Measurements from ENCODE around the gene OXCT2.
"Not testable (repeated sequence)": the region's sequence is repeated elsewhere in the genome, so short reads cannot be mapped to it uniquely, and the experiment has no call there.

The OXCT2 gene

GRCh38 chr1:39787468-39787867, 16.3 kb upstream of the OXCT2 start:
- no peak for DNase-seq (ENCODE audit: low read depth)

GRCh38 chr1:39787108-39787375, 15.9 kb upstream of the OXCT2 start:
- not testable (repeated sequence) for DNase-seq (ENCODE audit: low read depth)

- not testable (repeated sequence) for DNase-seq (ENCODE audit: low read depth)
Observed at GRCh38 chr1:39786303-39787107, 15.4 kb upstream of the OXCT2 start.

- DNase-seq (ENCODE audit: low read depth) = not testable (repeated sequence)
Observed at GRCh38 chr1:39782685-39783084, 11.5 kb upstream of the OXCT2 start.

- no peak for DNase-seq (ENCODE audit: low read depth)
Observed at GRCh38 chr1:39782103-39782502, 11.0 kb upstream of the OXCT2 start.

- no peak for DNase-seq (ENCODE audit: low read depth)
Observed at GRCh38 chr1:39781349-39781715, 10.2 kb upstream of the OXCT2 start.

- no peak for DNase-seq (ENCODE audit: low read depth)
Observed at GRCh38 chr1:39779821-39780220, 8.7 kb upstream of the OXCT2 start.

GRCh38 chr1:39779137-39779536, 8.0 kb upstream of the OXCT2 start:
- no peak for DNase-seq (ENCODE audit: low read depth)

- not testable (repeated sequence) for DNase-seq (ENCODE audit: low read depth)
Observed at GRCh38 chr1:39778463-39779099, 7.4 kb upstream of the OXCT2 start.

GRCh38 chr1:39777896-39778295, 6.7 kb upstream of the OXCT2 start:
- not testable (repeated sequence) for DNase-seq (ENCODE audit: low read depth)

GRCh38 chr1:39777306-39777705, 6.2 kb upstream of the OXCT2 start:
- no peak for DNase-seq (ENCODE audit: low read depth)

- DNase-seq (ENCODE audit: low read depth) = no peak
Observed at GRCh38 chr1:39776886-39777285, 5.7 kb upstream of the OXCT2 start.

- DNase-seq (ENCODE audit: low read depth) = no peak
Observed at GRCh38 chr1:39776400-39776713, 5.2 kb upstream of the OXCT2 start.

- DNase-seq (ENCODE audit: low read depth) = not testable (repeated sequence)
Observed at GRCh38 chr1:39775676-39776399, 4.7 kb upstream of the OXCT2 start.

- not testable (repeated sequence) for DNase-seq (ENCODE audit: low read depth)
Observed at GRCh38 chr1:39775141-39775540, 4.0 kb upstream of the OXCT2 start.

GRCh38 chr1:39773369-39773979, 2.3 kb upstream of the OXCT2 start:
- DNase-seq (ENCODE audit: low read depth) = not testable (repeated sequence)

GRCh38 chr1:39770100-39771021, 787 bp downstream of the OXCT2 start:
- not testable (repeated sequence) for DNase-seq (ENCODE audit: low read depth)

- not testable (repeated sequence) for DNase-seq (ENCODE audit: low read depth)
Observed at GRCh38 chr1:39769502-39769901, 1.6 kb downstream of the OXCT2 start.

- DNase-seq (ENCODE audit: low read depth) = not testable (repeated sequence)
Observed at GRCh38 chr1:39766466-39766865, 4.7 kb downstream of the OXCT2 start.

GRCh38 chr1:39764512-39764911, 6.6 kb downstream of the OXCT2 start:
- not testable (repeated sequence) for DNase-seq (ENCODE audit: low read depth)

- not testable (repeated sequence) for DNase-seq (ENCODE audit: low read depth)
Observed at GRCh38 chr1:39763619-39764374, 7.4 kb downstream of the OXCT2 start.
